CD14-positive monocyte (primary cell): Measurements from ENCODE around the gene PPFIA1. TPM values are rescaled to one million over a fixed set of nuclear protein-coding genes. Genes with fewer than 3 reads are reported as not detected.

ENCODE experiments used
- DNase-seq, 3 donors: peaks; one replicate each; pipeline ENCODE4 v3.0.0-alpha.2; 2011 to 2022
- H2AFZ ChIP-seq: 2 replicates; pipeline ENCODE4 v1.6.0; 2012; ENCODE audit warnings: mild to moderate bottlenecking, low read depth, low read length, inconsistent platforms; ENCODE audit not compliant: insufficient read depth, poor library complexity, severe bottlenecking
- H3K27ac ChIP-seq, 2 donors: 1 replicate in 1 of 2; 2 replicates in 1 of 2; pipeline ENCODE4 v1.5.1; 2012 to 2013; ENCODE audit warnings: low read length in 2 of 2, control low read depth in 1 of 2, inconsistent platforms in 1 of 2, low read depth in 1 of 2, mild to moderate bottlenecking in 1 of 2
- H3K27me3 ChIP-seq, 2 donors: one replicate each; pipeline versions ENCODE4 v1.6.0 to v1.6.1; 2011 to 2013; ENCODE audit warnings: low read length in 2 of 2; ENCODE audit not compliant: control insufficient read depth in 2 of 2, insufficient read depth in 2 of 2
- H3K36me3 ChIP-seq, 2 donors: replicated peaks in 1 of 2; 1 replicate in 1 of 2; 2 replicates in 1 of 2; pipeline versions ENCODE4 v1.5.1 to v1.6.1; 2012 to 2013; ENCODE audit warnings: low read length in 2 of 2, control low read depth in 1 of 2, inconsistent platforms in 1 of 2, mild to moderate bottlenecking in 1 of 2; ENCODE audit not compliant: insufficient read depth in 2 of 2, control insufficient read depth in 1 of 2
- H3K4me1 ChIP-seq, 2 donors: 1 replicate in 1 of 2; 2 replicates in 1 of 2; pipeline versions ENCODE4 v1.5.1 to v1.6.1; 2012 to 2013; ENCODE audit warnings: low read length in 2 of 2, control low read depth in 1 of 2, inconsistent platforms in 1 of 2, mild to moderate bottlenecking in 1 of 2, moderate library complexity in 1 of 2; ENCODE audit not compliant: insufficient read depth in 2 of 2, control insufficient read depth in 1 of 2
- H3K4me2 ChIP-seq: replicated peaks from 2 replicates; pipeline ENCODE3; 2012; ENCODE audit warnings: low read length, moderate library complexity, mild to moderate bottlenecking; ENCODE audit not compliant: poor library complexity, severe bottlenecking; ENCODE audit errors: extremely low read depth
- H3K4me3 ChIP-seq, 3 experiments: fragments of 200-600 bp in 1 of 3; sonication (generic) in 1 of 3; replicated peaks in 1 of 3; 1 replicate in 2 of 3; 2 replicates in 1 of 3; pipeline ENCODE4 v1.5.1; 2011 to 2013; ENCODE audit warnings: low read length in 3 of 3, mild to moderate bottlenecking in 3 of 3, control low read depth in 2 of 3, low read depth in 2 of 3, inconsistent platforms in 1 of 3, moderate library complexity in 1 of 3
- H3K79me2 ChIP-seq: 2 replicates; pipeline ENCODE4 v1.6.0; 2012; ENCODE audit warnings: mild to moderate bottlenecking, control low read depth, inconsistent platforms, low read length, moderate library complexity; ENCODE audit not compliant: insufficient read depth
- H3K9ac ChIP-seq: 2 replicates; pipeline ENCODE4 v1.6.0; 2017; ENCODE audit warnings: low read length, mild to moderate bottlenecking; ENCODE audit not compliant: insufficient read depth, poor library complexity, severe bottlenecking
- H3K9me3 ChIP-seq, 2 donors: replicated peaks in 1 of 2; 1 replicate in 1 of 2; 2 replicates in 1 of 2; pipeline versions ENCODE4 v1.5.1 to v1.6.1; 2012 to 2013; ENCODE audit warnings: low read length in 2 of 2, control low read depth in 1 of 2; ENCODE audit not compliant: control insufficient read depth in 1 of 2, insufficient read depth in 1 of 2
- H4K20me1 ChIP-seq: 2 replicates; pipeline ENCODE4 v1.6.0; 2012; ENCODE audit warnings: mild to moderate bottlenecking, low read length, control low read depth, moderate library complexity; ENCODE audit not compliant: insufficient read depth
- H3K27ac Mint-ChIP-seq, 7 donors: one replicate each; pipeline ENCODE4 v1.8.0; 2020; ENCODE audit warnings: mild to moderate bottlenecking in 7 of 7, mixed read lengths in 7 of 7, moderate library complexity in 6 of 7, inconsistent platforms in 2 of 7
- H3K27me3 Mint-ChIP-seq, 3 donors: one replicate each; pipeline ENCODE4 v1.8.0; 2021 to 2022; ENCODE audit warnings: low read depth in 3 of 3, mild to moderate bottlenecking in 3 of 3, mixed read lengths in 3 of 3, moderate library complexity in 3 of 3, inconsistent platforms in 1 of 3
- H3K36me3 Mint-ChIP-seq, 2 donors: one replicate each; pipeline ENCODE4 v1.8.0; 2020; ENCODE audit warnings: mixed read lengths in 2 of 2, inconsistent platforms in 1 of 2, mild to moderate bottlenecking in 1 of 2
- H3K4me1 Mint-ChIP-seq: one replicate; pipeline ENCODE4 v1.8.0; 2020; ENCODE audit warnings: mild to moderate bottlenecking, mixed read lengths
- H3K4me3 Mint-ChIP-seq, 2 donors: one replicate each; pipeline ENCODE4 v1.8.0; 2020; ENCODE audit warnings: mild to moderate bottlenecking in 2 of 2, mixed read lengths in 2 of 2, moderate library complexity in 1 of 2
- H3K9me3 Mint-ChIP-seq, 7 donors: one replicate each; pipeline ENCODE4 v1.8.0; 2020 to 2022; ENCODE audit warnings: mixed read lengths in 7 of 7, mild to moderate bottlenecking in 6 of 7, moderate library complexity in 6 of 7, inconsistent platforms in 2 of 7
- CTCF ChIP-seq: fragments of 200-600 bp; IDR thresholded peaks from one replicate; pipeline ENCODE4 v1.8.0; 2022; ENCODE audit warnings: antibody characterized with exemption, mild to moderate bottlenecking
- WGBS: methylation state at CpG from one replicate; pipeline ENCODE4 v1.1.5; 2013; ENCODE audit warnings: missing lambda C conversion rate; ENCODE audit not compliant: insufficient coverage; 5-methylcytosine and 5-hydroxymethylcytosine counted together
- intact Hi-C, 2 donors: fragments of 100-400 bp; cut with micrococcal nuclease; formaldehyde crosslinking; loops; one replicate each; pipeline versions ENCODE4 v1.15.0 to v1.15.1; 2023
- polyA plus RNA-seq, 3 donors: library from polyadenylated mRNA; depleted of rRNA in 1 of 3; unstranded in 2 of 3; stranded (reverse) in 1 of 3; fragments of 300-500 nt in 2 of 3; fragments of >200 nt in 1 of 3; fragmentation: Illumina TruSeq in 2 of 3; gene quantifications; 1 replicate in 2 of 3; 2 replicates in 1 of 3; pipeline ENCODE4 v1.2.3, GENCODE V29; 2012 to 2021

The PPFIA1 gene
- polyA plus RNA-seq, 3 donors, result 7.5 to 65.7 (median 15.5) TPM

- WGBS, result 96% methylated on average over 15 of the region's 15 CpGs
- Histone ChIP-seq H3K9me3 (no peaks in the 10 kb centered on the region), H3K4me1 (no peaks in the 10 kb centered on the region), H3K27me3 (peaks cover 0 to 3% of the 10 kb centered on the region in 2 donors), H3K4me2 (no peak overlapping the region), H3K27ac (no peak overlapping the region), H3K79me2 (no peaks in the 10 kb centered on the region), H3K36me3 (no peaks in the 10 kb centered on the region), H2AFZ (no peak overlapping the region), H3K9ac (no peak overlapping the region), H4K20me1 (no peaks in the 10 kb centered on the region), H3K4me3 (no peak overlapping the region)
- peaks cover 2 to 13% (median 7%) of the 10 kb centered on the region in 7 donors for H3K9me3 Mint-ChIP-seq
- no peak for DNase-seq
- peaks cover 17 to 22% (median 21%) of the 10 kb centered on the region in 3 donors for H3K27me3 Mint-ChIP-seq
- no peaks in the 10 kb centered on the region for H3K4me1 Mint-ChIP-seq
- TF ChIP-seq CTCF, result no peak
- intact Hi-C loops, result no loop called here
- no peaks in the 10 kb centered on the region for H3K36me3 Mint-ChIP-seq
- H3K4me3 Mint-ChIP-seq, result no peak overlapping the region
- H3K27ac Mint-ChIP-seq, result no peak overlapping the region
Measured at GRCh38 chr11:70243912-70244652, 26.4 kb upstream of the PPFIA1 start.

GRCh38 chr11:70244698-70245097 lies 25.8 kb upstream of the PPFIA1 start:
- Mint-ChIP-seq H3K27me3 (peaks cover 17 to 21% (median 19%) of the 10 kb centered on the region in 3 donors), H3K36me3 (no peaks in the 10 kb centered on the region), H3K9me3 (peaks cover 2 to 13% (median 7%) of the 10 kb centered on the region in 7 donors), H3K4me1 (no peaks in the 10 kb centered on the region), H3K4me3 (no peak overlapping the region), H3K27ac (no peak overlapping the region)
- no peak overlapping the region for H2AFZ ChIP-seq
- 100% methylated on average over 4 of the region's 7 CpGs for WGBS
- intact Hi-C loops, result no loop called here
- H3K27me3 ChIP-seq, result peaks cover 0 to 3% of the 10 kb centered on the region in 2 donors
- TF ChIP-seq CTCF, result no peak
- no peaks in the 10 kb centered on the region for H3K9me3 ChIP-seq
- H3K4me1 ChIP-seq, result no peaks in the 10 kb centered on the region
- H3K4me2 ChIP-seq, result no peak overlapping the region
- no peak overlapping the region for H3K9ac ChIP-seq
- H4K20me1 ChIP-seq, result no peaks in the 10 kb centered on the region
- no peaks in the 10 kb centered on the region for H3K36me3 ChIP-seq
- peak in 1 of 3 donors; percentile 32 for DNase-seq
- no peaks in the 10 kb centered on the region for H3K79me2 ChIP-seq
- no peak overlapping the region for H3K27ac ChIP-seq
- H3K4me3 ChIP-seq, result no peak overlapping the region
